ENCODE data around the gene IFI35.

Gene IFI35

GRCh38 chr17:43062984-43063638 is 56.5 kb downstream of the IFI35 start:
- H3K27me3 Mint-ChIP-seq (ENCODE audit: low read depth) = no peaks in the 10 kb centered on the region
- no peaks in the 10 kb centered on the region for H3K9me3 Mint-ChIP-seq
- no peak overlapping the region for H3K4me3 Mint-ChIP-seq
- TF ChIP-seq CTCF (IDR thresholded peaks at IDR 0.05; ENCODE audit: unreplicated experiment in 3 of 3) = no peak
- no peak overlapping the region for H3K27ac Mint-ChIP-seq
- peaks cover 12% of the 10 kb centered on the region for H3K36me3 Mint-ChIP-seq (ENCODE audit: low read depth)
- H3K4me1 Mint-ChIP-seq = no peaks in the 10 kb centered on the region

All from nephron (organoid).